GM23338 (cell line): ENCODE data around the gene OCIAD1. TPM values are rescaled to one million over a fixed set of nuclear protein-coding genes. Genes with fewer than 3 reads are reported as not detected.

Source experiments
- POLR2AphosphoS5 ChIP-seq: IDR thresholded peaks from 2 replicates; pipeline ENCODE4 v1.6.1; 2016; ENCODE audit warnings: antibody characterized with exemption, low read depth
- ZNF114 ChIP-seq: fragments of 250-450 bp; sonication (Bioruptor Pico); IDR thresholded peaks from 2 replicates; pipeline ENCODE4 v1.5.0; 2020; ENCODE audit warnings: mild to moderate bottlenecking, moderate library complexity
- ZNF331 ChIP-seq: fragments of 250-450 bp; sonication (Bioruptor Pico); IDR thresholded peaks from 2 replicates; pipeline ENCODE4 v1.5.0; 2020; ENCODE audit warnings: low read depth, mild to moderate bottlenecking, moderate library complexity
- polyA plus RNA-seq: library from polyadenylated mRNA; unstranded; fragments of >200 nt; fragmentation: Nextera tagmentation; extraction: Ambion mirVana; gene quantifications from 2 replicates; pipeline ENCODE4 v1.2.1, GENCODE V29; 2016
- total RNA-seq: library from RNA; depleted of rRNA; stranded (reverse); fragments of >200 nt; shearing (Covaris generic); gene quantifications from 2 replicates; pipeline ENCODE4 v1.2.3, GENCODE V29; 2014; rRNA removed
- TF ChIP-seq, protein P1 (sequence below): fragments of 250-450 bp; sonication (Bioruptor Pico); IDR thresholded peaks from 2 replicates; pipeline ENCODE4 v1.5.0; 2020; ENCODE audit warnings: mild to moderate bottlenecking, moderate library complexity

The OCIAD1 gene
- total and polyA plus RNA-seq, 2 experiments from 2014 or later: 125 to 190 TPM

DNA sequence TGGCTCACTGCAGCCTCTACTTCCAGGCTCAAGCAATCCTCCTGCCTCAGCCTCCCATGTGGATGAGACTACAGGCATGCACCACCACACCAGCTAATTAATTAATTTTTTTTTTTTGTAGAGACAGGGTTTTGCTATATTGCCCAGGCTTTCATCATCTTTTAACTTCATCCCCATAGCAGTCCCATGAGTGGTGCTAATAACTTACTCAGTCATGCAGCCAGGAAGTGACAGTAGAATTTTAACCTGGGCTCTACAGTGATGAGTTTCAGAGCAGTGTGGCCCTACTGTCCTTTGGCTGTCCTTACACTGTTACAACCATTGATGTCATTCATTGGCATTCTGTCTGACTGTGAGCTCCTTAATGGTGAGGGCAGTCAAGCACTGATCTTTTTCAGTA lies 79.6 kb downstream of the OCIAD1 start (continued):
- TF ChIP-seq, protein P1, sequence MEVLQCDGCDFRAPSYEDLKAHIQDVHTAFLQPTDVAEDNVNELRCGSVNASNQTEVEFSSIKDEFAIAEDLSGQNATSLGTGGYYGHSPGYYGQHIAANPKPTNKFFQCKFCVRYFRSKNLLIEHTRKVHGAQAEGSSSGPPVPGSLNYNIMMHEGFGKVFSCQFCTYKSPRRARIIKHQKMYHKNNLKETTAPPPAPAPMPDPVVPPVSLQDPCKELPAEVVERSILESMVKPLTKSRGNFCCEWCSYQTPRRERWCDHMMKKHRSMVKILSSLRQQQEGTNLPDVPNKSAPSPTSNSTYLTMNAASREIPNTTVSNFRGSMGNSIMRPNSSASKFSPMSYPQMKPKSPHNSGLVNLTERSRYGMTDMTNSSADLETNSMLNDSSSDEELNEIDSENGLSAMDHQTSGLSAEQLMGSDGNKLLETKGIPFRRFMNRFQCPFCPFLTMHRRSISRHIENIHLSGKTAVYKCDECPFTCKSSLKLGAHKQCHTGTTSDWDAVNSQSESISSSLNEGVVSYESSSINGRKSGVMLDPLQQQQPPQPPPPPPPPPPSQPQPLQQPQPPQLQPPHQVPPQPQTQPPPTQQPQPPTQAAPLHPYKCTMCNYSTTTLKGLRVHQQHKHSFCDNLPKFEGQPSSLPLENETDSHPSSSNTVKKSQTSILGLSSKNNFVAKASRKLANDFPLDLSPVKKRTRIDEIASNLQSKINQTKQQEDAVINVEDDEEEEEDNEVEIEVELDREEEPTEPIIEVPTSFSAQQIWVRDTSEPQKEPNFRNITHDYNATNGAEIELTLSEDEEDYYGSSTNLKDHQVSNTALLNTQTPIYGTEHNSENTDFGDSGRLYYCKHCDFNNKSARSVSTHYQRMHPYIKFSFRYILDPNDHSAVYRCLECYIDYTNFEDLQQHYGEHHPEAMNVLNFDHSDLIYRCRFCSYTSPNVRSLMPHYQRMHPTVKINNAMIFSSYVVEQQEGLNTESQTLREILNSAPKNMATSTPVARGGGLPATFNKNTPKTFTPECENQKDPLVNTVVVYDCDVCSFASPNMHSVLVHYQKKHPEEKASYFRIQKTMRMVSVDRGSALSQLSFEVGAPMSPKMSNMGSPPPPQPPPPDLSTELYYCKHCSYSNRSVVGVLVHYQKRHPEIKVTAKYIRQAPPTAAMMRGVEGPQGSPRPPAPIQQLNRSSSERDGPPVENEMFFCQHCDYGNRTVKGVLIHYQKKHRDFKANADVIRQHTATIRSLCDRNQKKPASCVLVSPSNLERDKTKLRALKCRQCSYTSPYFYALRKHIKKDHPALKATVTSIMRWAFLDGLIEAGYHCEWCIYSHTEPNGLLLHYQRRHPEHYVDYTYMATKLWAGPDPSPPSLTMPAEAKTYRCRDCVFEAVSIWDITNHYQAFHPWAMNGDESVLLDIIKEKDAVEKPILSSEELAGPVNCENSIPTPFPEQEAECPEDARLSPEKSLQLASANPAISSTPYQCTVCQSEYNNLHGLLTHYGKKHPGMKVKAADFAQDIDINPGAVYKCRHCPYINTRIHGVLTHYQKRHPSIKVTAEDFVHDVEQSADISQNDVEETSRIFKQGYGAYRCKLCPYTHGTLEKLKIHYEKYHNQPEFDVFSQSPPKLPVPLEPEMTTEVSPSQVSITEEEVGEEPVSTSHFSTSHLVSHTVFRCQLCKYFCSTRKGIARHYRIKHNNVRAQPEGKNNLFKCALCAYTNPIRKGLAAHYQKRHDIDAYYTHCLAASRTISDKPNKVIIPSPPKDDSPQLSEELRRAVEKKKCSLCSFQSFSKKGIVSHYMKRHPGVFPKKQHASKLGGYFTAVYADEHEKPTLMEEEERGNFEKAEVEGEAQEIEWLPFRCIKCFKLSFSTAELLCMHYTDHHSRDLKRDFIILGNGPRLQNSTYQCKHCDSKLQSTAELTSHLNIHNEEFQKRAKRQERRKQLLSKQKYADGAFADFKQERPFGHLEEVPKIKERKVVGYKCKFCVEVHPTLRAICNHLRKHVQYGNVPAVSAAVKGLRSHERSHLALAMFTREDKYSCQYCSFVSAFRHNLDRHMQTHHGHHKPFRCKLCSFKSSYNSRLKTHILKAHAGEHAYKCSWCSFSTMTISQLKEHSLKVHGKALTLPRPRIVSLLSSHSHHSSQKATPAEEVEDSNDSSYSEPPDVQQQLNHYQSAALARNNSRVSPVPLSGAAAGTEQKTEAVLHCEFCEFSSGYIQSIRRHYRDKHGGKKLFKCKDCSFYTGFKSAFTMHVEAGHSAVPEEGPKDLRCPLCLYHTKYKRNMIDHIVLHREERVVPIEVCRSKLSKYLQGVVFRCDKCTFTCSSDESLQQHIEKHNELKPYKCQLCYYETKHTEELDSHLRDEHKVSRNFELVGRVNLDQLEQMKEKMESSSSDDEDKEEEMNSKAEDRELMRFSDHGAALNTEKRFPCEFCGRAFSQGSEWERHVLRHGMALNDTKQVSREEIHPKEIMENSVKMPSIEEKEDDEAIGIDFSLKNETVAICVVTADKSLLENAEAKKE: no peak
- TF ChIP-seq POLR2AphosphoS5: no peak
- no peak for TF ChIP-seq ZNF331 (CRISPR knock-in tag)
- TF ChIP-seq ZNF114: no peak

Other genes with a start within 250 kb of the OCIAD1 start
- 44.6 and 53.3 TPM in 2 replicates for gene FRYL, start 50.8 kb upstream of the OCIAD1 start, total RNA-seq
- 24.7 and 30.7 TPM in 2 replicates for gene FRYL, start 50.8 kb upstream of the OCIAD1 start, polyA plus RNA-seq
- 36.8 and 40.6 TPM in 2 replicates for gene OCIAD2, start 75.7 kb downstream of the OCIAD1 start, total RNA-seq
- gene OCIAD2, start 75.7 kb downstream of the OCIAD1 start, polyA plus RNA-seq: 285 and 317 TPM in 2 replicates
- gene CWH43, start 155.2 kb downstream of the OCIAD1 start, total RNA-seq: not detected in 2 replicates
- not detected in 2 replicates for gene CWH43, start 155.2 kb downstream of the OCIAD1 start, polyA plus RNA-seq